Measurements from ENCODE around the gene PTX3. TPM values are rescaled to one million over a fixed set of nuclear protein-coding genes. Genes with fewer than 3 reads are reported as not detected.

The PTX3 gene
- total RNA-seq, 4 donors from 2014 or later, result 1.2 to 22.4 (median 2.2) TPM

DNA sequence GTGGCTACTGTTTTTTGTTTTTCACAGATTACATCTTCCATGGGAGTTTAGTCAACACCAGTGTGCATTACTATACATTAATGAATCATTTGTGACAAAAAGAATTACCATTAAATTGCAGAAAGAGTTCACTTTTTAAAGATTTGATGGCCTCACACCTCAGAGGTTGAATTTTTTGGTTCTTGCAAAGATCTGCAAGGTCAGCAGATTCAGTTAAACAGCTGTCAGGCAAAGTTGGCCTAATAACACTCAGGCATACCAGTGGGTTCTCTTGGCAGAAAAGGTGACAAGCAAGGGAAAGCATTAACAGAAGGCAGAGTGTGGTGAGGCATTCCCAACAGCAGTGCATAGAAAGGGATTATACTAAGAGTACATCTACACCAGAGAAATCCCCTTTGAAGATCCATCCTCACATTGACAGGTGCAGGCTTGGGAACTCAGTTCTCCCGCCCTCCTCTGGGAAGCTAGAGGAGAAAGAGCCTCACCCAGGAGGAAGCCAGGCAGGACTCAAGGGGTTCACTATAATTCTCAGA, 24.3 kb upstream of the PTX3 start:
- TF ChIP-seq, protein P1, sequence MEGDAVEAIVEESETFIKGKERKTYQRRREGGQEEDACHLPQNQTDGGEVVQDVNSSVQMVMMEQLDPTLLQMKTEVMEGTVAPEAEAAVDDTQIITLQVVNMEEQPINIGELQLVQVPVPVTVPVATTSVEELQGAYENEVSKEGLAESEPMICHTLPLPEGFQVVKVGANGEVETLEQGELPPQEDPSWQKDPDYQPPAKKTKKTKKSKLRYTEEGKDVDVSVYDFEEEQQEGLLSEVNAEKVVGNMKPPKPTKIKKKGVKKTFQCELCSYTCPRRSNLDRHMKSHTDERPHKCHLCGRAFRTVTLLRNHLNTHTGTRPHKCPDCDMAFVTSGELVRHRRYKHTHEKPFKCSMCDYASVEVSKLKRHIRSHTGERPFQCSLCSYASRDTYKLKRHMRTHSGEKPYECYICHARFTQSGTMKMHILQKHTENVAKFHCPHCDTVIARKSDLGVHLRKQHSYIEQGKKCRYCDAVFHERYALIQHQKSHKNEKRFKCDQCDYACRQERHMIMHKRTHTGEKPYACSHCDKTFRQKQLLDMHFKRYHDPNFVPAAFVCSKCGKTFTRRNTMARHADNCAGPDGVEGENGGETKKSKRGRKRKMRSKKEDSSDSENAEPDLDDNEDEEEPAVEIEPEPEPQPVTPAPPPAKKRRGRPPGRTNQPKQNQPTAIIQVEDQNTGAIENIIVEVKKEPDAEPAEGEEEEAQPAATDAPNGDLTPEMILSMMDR (IDR thresholded peaks at IDR 0.05), result no peak
- no peak for TF ChIP-seq POLR2A (IDR thresholded peaks at IDR 0.05)
- TF ChIP-seq POLR2AphosphoS5 (IDR thresholded peaks at IDR 0.05), result no peak
- no peak for TF ChIP-seq EP300 (IDR thresholded peaks at IDR 0.05)
- 100% methylated on average over 1 of the region's 1 CpG for WGBS
- no peaks in the 10 kb centered on the region for H3K4me1 ChIP-seq

DNA sequence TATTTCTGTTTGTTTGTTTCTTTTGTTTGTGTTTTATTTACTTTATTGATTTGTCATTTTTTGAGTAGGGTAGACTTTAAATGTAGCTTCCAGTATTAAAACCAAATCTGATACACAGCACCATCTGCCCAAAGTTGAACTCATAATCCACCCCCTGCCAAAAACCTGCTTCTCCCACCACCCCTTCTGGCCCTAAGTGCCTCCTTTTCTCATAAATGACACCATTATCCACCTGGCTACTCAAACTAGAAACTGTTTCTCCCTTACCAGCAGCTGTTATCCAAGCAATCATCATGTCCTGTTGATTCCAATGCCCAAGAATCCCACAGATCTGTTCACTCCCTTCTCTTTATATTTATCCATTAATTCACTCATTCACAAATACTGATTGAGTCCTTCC, 21.8 kb upstream of the PTX3 start:
- Histone ChIP-seq H3K27ac (no peak overlapping the region), H3K4me1 (no peaks in the 10 kb centered on the region), H3K36me3 (no peaks in the 10 kb centered on the region), H3K9me3 (no peaks in the 10 kb centered on the region), H3K4me3 (no peak overlapping the region), H3K27me3 (no peaks in the 10 kb centered on the region)
- TF ChIP-seq EP300 (IDR thresholded peaks at IDR 0.05) (no peak), POLR2AphosphoS5 (IDR thresholded peaks at IDR 0.05) (no peak), POLR2A (IDR thresholded peaks at IDR 0.05) (no peak)
- TF ChIP-seq, protein P1 (IDR thresholded peaks at IDR 0.05), result no peak
- DNase-seq (ENCODE audit: low spot score in 2 of 2), result no peak

More for the DNA sequence above, 24.3 kb upstream of the PTX3 start:
- DNase-seq (ENCODE audit: low spot score in 2 of 2), result no peak
- Histone ChIP-seq H3K27me3 (no peaks in the 10 kb centered on the region), H3K27ac (no peak overlapping the region), H3K4me3 (no peak overlapping the region), H3K9me3 (no peaks in the 10 kb centered on the region), H3K36me3 (no peaks in the 10 kb centered on the region)

DNA sequence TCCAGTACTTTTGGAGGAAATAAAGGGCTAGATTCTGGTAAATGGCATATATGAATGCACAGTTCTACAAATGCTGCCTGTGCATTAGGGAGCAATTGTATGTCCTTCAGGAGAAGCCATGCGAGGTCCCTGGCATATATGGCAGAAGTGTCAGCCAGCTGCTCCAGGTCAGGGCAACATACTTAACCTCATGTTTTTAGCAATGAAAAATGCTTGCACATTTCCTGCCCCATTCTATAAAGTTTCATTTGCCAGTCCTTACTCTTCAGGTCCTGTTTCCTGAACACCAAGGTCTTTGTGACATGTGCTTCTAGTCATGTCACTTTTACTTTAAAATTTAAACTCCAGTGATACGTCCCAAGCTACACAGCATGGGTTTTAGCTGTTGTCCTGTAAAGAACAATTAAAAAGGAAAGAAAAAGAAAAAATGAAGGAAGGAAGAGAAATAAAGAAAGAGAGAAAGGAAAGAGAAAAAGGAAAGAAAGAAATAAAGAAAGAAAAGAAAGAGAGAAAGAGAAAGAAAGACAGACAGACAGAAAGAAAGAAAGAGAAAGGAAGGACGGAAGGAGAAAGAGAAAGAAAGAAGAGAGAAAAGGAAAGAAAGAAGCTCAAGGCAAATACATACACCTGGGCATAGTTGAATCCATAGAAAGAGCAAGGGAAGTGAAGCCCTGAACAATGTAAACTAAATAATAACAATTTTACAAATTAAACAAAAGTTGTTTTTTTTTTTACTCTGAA, 20.1 kb upstream of the PTX3 start:
- no peaks in the 10 kb centered on the region for H3K27me3 ChIP-seq
- no peak for DNase-seq (ENCODE audit: low spot score in 2 of 2)
- 81% methylated on average over 3 of the region's 3 CpGs for WGBS
- no peak for TF ChIP-seq EP300 (IDR thresholded peaks at IDR 0.05)
- no peak for TF ChIP-seq POLR2AphosphoS5 (IDR thresholded peaks at IDR 0.05)
- TF ChIP-seq, protein P1 (IDR thresholded peaks at IDR 0.05), result no peak
- no peak for TF ChIP-seq POLR2A (IDR thresholded peaks at IDR 0.05)
- H3K4me1 ChIP-seq, result no peaks in the 10 kb centered on the region
- H3K9me3 ChIP-seq, result no peaks in the 10 kb centered on the region
- no peak overlapping the region for H3K27ac ChIP-seq
- no peaks in the 10 kb centered on the region for H3K36me3 ChIP-seq
- H3K4me3 ChIP-seq, result no peak overlapping the region

DNA sequence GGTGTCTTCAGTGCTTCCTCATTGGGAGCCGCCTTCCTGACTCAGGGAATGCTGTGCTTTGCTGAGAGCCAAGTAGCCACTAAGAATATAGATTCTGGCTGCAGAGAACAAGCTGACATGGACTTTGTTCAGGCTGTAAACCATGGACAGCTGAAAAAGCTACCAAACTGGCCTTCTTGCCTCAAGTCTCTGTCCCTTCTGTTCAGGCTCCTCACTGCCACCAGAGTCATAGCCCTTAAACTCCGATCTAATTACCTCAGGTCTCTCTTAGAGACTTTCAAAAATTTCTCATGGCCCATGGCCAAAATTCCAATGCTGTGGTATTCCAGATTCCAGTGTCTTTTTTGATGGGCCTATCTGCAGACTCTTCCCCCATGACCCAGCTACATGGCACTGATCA, 19.4 kb upstream of the PTX3 start:
- TF ChIP-seq, protein P1 (IDR thresholded peaks at IDR 0.05), result no peak
- TF ChIP-seq POLR2AphosphoS5 (IDR thresholded peaks at IDR 0.05) (no peak), POLR2A (IDR thresholded peaks at IDR 0.05) (no peak), EP300 (IDR thresholded peaks at IDR 0.05) (no peak)
- H3K27ac ChIP-seq, result no peak overlapping the region
- H3K27me3 ChIP-seq, result no peaks in the 10 kb centered on the region
- H3K4me3 ChIP-seq, result no peak overlapping the region
- no peaks in the 10 kb centered on the region for H3K36me3 ChIP-seq
- DNase-seq (ENCODE audit: low spot score in 2 of 2), result no peak
- WGBS, result 83% methylated on average over 2 of the region's 2 CpGs
- no peaks in the 10 kb centered on the region for H3K4me1 ChIP-seq
- H3K9me3 ChIP-seq, result no peaks in the 10 kb centered on the region

DNA sequence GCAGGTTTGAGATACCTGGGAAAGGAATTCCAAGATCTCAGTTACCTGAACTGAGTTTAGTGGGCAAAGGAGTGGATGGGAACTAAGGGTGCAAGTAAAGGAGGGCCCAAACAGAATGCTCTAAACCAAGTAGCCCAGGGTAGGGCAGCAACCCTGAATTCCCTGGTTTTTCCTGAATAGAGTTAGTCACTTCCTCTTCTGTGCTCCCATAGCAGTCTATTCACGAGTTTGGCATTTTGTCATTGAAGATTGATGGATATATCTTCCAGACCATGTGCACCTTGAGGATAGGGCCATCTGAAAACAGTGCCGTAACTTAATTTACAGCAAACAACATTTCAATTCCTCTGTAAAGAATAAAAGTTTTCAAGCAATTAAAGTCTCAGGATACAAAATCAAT, 18.5 kb upstream of the PTX3 start:
- Histone ChIP-seq H3K36me3 (no peaks in the 10 kb centered on the region), H3K4me3 (no peak overlapping the region), H3K9me3 (no peaks in the 10 kb centered on the region), H3K4me1 (no peaks in the 10 kb centered on the region), H3K27me3 (no peaks in the 10 kb centered on the region), H3K27ac (no peak overlapping the region)
- DNase-seq (ENCODE audit: low spot score in 2 of 2), result no peak
- WGBS, result 76% methylated on average over 2 of the region's 2 CpGs
- TF ChIP-seq EP300 (IDR thresholded peaks at IDR 0.05) (no peak), POLR2A (IDR thresholded peaks at IDR 0.05) (no peak), POLR2AphosphoS5 (IDR thresholded peaks at IDR 0.05) (no peak)
- TF ChIP-seq, protein P1 (IDR thresholded peaks at IDR 0.05), result no peak

Data from suprapubic skin (tissue), 4 donors.